Nephron (organoid): Measurements from ENCODE around the gene MAFB.

Experiments
- H3K27ac Mint-ChIP-seq, 3 experiments: 2 replicates each; pipeline ENCODE4 v1.8.0; 2020; ENCODE audit warnings: mixed read lengths in 3 of 3, mild to moderate bottlenecking in 2 of 3, moderate library complexity in 1 of 3
- H3K27me3 Mint-ChIP-seq: 2 replicates; pipeline ENCODE4 v1.8.0; 2021; ENCODE audit warnings: low read depth, mild to moderate bottlenecking, moderate library complexity, mixed read lengths
- H3K36me3 Mint-ChIP-seq: 2 replicates; pipeline ENCODE4 v1.8.0; 2020; ENCODE audit warnings: low read depth, mixed read lengths
- H3K4me1 Mint-ChIP-seq: 2 replicates; pipeline ENCODE4 v1.8.0; 2020; ENCODE audit warnings: mixed read lengths
- H3K4me3 Mint-ChIP-seq, 3 experiments: 2 replicates each; pipeline ENCODE4 v1.8.0; 2020; ENCODE audit warnings: mild to moderate bottlenecking in 3 of 3, mixed read lengths in 3 of 3, moderate library complexity in 2 of 3
- H3K9me3 Mint-ChIP-seq: 2 replicates; pipeline ENCODE4 v1.8.0; 2020; ENCODE audit warnings: mixed read lengths
- TF ChIP-seq, protein P1 (sequence below), 3 experiments: fragments of 200-600 bp; sonication (generic); IDR thresholded peaks; one replicate each; pipeline ENCODE4 v1.5.0; 2021; ENCODE audit warnings: antibody characterized with exemption in 3 of 3; ENCODE audit not compliant: unreplicated experiment in 3 of 3

Gene MAFB

DNA sequence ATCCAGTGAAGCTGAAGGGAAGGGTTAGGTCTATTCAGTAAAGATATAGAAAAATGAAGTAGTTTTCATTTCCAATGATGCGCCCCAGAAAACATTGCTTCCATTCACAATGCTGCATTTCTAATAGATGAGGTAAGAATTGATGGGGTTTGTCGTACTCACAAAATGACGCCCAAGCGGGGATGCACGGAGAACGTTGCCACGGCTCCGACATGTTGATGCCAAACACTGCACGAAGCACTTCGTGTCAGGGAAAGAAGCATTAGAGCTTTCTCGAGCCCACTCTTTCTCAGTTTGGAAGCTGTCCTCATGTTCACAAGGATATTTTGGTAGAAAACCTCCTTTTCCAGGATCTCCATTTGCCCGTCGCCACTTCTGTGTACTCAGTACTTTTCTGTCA lies 21.6 kb upstream of the MAFB start:
- Mint-ChIP-seq H3K4me1 (peaks cover 6% of the 10 kb centered on the region), H3K36me3 (no peaks in the 10 kb centered on the region), H3K27ac (no peak overlapping the region), H3K27me3 (peaks cover 36% of the 10 kb centered on the region), H3K4me3 (no peak overlapping the region), H3K9me3 (no peaks in the 10 kb centered on the region)
- TF ChIP-seq, protein P1, sequence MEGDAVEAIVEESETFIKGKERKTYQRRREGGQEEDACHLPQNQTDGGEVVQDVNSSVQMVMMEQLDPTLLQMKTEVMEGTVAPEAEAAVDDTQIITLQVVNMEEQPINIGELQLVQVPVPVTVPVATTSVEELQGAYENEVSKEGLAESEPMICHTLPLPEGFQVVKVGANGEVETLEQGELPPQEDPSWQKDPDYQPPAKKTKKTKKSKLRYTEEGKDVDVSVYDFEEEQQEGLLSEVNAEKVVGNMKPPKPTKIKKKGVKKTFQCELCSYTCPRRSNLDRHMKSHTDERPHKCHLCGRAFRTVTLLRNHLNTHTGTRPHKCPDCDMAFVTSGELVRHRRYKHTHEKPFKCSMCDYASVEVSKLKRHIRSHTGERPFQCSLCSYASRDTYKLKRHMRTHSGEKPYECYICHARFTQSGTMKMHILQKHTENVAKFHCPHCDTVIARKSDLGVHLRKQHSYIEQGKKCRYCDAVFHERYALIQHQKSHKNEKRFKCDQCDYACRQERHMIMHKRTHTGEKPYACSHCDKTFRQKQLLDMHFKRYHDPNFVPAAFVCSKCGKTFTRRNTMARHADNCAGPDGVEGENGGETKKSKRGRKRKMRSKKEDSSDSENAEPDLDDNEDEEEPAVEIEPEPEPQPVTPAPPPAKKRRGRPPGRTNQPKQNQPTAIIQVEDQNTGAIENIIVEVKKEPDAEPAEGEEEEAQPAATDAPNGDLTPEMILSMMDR (IDR thresholded peaks at IDR 0.05; ENCODE audit: unreplicated experiment in 3 of 3): no peak

- TF ChIP-seq, protein P1 (IDR thresholded peaks at IDR 0.05; ENCODE audit: unreplicated experiment in 3 of 3): peak; percentile 38 to 54 (median 47)
- Mint-ChIP-seq H3K4me1 (peaks cover 6% of the 10 kb centered on the region), H3K36me3 (no peaks in the 10 kb centered on the region), H3K27me3 (peaks cover 23% of the 10 kb centered on the region), H3K27ac (peak overlapping the region; percentile 17 to 68 (median 29)), H3K9me3 (peaks cover 3% of the 10 kb centered on the region), H3K4me3 (no peak overlapping the region)
Measured at GRCh38 chr20:40706977-40707582, 18.0 kb upstream of the MAFB start.

GRCh38 chr20:40705413-40705812 lies 16.4 kb upstream of the MAFB start:
- TF ChIP-seq, protein P1 (IDR thresholded peaks at IDR 0.05; ENCODE audit: unreplicated experiment in 3 of 3): no peak
- peaks cover 3% of the 10 kb centered on the region for H3K9me3 Mint-ChIP-seq
- no peak overlapping the region for H3K27ac Mint-ChIP-seq
- H3K27me3 Mint-ChIP-seq: peaks cover 21% of the 10 kb centered on the region
- peaks cover 6% of the 10 kb centered on the region for H3K4me1 Mint-ChIP-seq
- no peak overlapping the region for H3K4me3 Mint-ChIP-seq
- no peaks in the 10 kb centered on the region for H3K36me3 Mint-ChIP-seq

DNA sequence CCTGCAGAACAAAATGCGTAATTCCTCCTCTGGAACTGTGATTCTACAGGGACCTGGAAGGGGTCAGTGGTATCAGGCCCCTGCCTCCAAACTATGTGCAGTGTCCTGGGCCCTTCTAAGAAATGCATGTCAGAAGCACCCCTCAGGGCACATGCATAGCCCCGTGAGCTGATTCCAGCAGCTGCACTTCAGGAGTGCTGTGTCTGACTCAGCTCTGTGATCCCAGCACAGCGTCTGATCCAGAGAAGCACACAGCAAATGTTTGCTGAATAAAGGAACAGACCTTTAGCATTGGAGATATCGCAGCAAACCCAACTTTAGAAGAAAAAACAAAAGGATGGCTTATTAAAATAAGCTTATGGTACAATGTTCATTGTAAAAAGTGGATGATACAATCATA lies 15.8 kb upstream of the MAFB start:
- Mint-ChIP-seq H3K36me3 (no peaks in the 10 kb centered on the region), H3K27ac (no peak overlapping the region), H3K27me3 (peaks cover 22% of the 10 kb centered on the region), H3K4me1 (peaks cover 6% of the 10 kb centered on the region), H3K9me3 (peaks cover 3% of the 10 kb centered on the region), H3K4me3 (no peak overlapping the region)
- TF ChIP-seq, protein P1 (IDR thresholded peaks at IDR 0.05; ENCODE audit: unreplicated experiment in 3 of 3): no peak

- Mint-ChIP-seq H3K36me3 (no peaks in the 10 kb centered on the region), H3K9me3 (peaks cover 3% of the 10 kb centered on the region), H3K27ac (no peak overlapping the region), H3K4me1 (peaks cover 6% of the 10 kb centered on the region), H3K4me3 (no peak overlapping the region), H3K27me3 (peaks cover 27% of the 10 kb centered on the region)
- TF ChIP-seq, protein P1 (IDR thresholded peaks at IDR 0.05; ENCODE audit: unreplicated experiment in 3 of 3): no peak
Measured at GRCh38 chr20:40703975-40704530, 15.0 kb upstream of the MAFB start.

- H3K4me3 Mint-ChIP-seq: no peak overlapping the region
- no peak overlapping the region for H3K27ac Mint-ChIP-seq
- TF ChIP-seq, protein P1 (IDR thresholded peaks at IDR 0.05; ENCODE audit: unreplicated experiment in 3 of 3): no peak
- no peaks in the 10 kb centered on the region for H3K36me3 Mint-ChIP-seq
- peaks cover 34% of the 10 kb centered on the region for H3K27me3 Mint-ChIP-seq
- peaks cover 5% of the 10 kb centered on the region for H3K9me3 Mint-ChIP-seq
- peaks cover 11% of the 10 kb centered on the region for H3K4me1 Mint-ChIP-seq
Measured at GRCh38 chr20:40702504-40702903, 13.5 kb upstream of the MAFB start.
